ENCODE results near the gene ALG9.

ALG9 gene

DNA sequence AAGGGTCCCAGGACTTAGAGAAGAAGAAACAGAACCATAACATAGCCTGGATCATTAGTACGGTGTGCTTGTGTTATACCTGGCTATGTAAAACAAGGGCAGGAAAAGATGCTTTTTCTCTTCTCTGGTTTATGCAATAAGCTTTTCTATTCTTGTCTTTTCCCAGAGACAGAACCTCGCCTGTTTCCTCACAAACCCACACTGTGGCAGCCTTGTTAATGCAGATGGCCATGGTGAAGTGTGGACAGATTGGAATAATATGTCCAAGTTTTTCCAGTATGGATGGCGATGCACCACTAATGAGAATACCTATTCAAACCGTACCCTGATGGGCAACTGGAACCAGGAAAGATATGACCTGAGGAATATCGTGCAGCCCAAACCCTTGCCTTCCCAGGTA is 10.8 kb upstream of the ALG9 start:
- in situ Hi-C loops (cut with MboI; ENCODE audit: low pct_unique_long_range_greater_than_20kb, low sequenced_read_pairs, unreplicated experiment), result no loop called here
- TF ChIP-seq, protein P1, sequence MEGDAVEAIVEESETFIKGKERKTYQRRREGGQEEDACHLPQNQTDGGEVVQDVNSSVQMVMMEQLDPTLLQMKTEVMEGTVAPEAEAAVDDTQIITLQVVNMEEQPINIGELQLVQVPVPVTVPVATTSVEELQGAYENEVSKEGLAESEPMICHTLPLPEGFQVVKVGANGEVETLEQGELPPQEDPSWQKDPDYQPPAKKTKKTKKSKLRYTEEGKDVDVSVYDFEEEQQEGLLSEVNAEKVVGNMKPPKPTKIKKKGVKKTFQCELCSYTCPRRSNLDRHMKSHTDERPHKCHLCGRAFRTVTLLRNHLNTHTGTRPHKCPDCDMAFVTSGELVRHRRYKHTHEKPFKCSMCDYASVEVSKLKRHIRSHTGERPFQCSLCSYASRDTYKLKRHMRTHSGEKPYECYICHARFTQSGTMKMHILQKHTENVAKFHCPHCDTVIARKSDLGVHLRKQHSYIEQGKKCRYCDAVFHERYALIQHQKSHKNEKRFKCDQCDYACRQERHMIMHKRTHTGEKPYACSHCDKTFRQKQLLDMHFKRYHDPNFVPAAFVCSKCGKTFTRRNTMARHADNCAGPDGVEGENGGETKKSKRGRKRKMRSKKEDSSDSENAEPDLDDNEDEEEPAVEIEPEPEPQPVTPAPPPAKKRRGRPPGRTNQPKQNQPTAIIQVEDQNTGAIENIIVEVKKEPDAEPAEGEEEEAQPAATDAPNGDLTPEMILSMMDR (IDR thresholded peaks at IDR 0.05; ENCODE audit: extremely low read depth, insufficient read depth, missing control alignments), result no peak
- no peak for DNase-seq (ENCODE audit: low spot score)

DNA sequence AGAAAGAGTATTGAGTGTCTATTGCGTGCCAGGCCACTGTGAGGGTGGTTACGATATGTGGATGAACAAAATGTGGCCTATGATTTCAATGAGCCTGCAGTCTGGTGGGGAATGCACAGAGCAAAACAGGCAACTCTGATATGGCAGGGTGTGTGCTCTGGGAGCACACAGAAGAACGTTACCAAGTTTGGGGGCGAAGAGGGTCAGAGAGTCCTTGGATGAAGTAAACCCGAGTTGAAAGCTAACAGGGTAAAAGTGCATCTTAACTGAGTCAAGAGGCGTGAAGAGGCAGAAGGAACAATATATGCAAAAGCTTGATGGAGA is 8.2 kb upstream of the ALG9 start:
- in situ Hi-C loops (cut with MboI; ENCODE audit: low pct_unique_long_range_greater_than_20kb, low sequenced_read_pairs, unreplicated experiment), result no loop called here

DNA sequence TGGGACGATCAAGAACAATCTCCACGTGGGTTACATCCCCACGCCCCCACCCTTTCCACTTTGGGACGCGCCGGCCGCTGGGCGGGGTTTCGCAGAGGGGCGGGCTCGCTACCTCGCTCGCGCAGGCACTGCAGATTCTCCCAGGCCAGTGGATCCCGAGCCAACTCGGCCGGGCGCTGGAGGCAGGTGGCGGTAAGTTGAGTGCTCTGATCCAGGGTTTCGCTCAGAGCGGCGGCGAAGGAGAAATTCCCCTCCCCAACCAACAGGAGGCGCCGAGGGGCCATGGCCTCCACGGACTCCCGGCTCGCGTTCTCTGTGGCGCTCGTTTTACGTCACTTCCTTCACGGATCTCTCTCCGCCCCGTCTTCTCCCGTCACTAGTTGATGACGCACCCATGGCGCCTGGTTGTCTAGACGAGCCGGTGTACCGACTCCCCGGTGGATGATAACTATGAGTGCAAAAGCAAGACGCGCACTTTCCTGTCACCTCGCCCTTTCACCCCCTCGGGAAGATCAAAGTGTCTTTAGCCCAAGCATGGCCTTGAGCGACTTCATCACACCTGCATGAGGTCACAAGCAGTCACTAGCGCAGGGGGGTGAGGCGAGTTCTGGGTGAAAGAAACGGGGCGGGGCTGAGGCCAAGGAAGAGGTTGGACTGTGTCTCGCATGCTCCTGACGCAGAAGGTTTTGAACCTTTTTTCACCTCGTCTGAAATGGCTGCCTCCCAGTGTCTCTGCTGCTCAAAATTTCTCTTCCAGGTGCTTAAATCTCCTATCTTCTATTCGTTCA is 7.7 kb upstream of the ALG9 start, which contains the start of the genes CFAP68 and FDXACB1:
CFAP68 (plus strand) TSS at position 693 of the 788 bp plus-strand sequence; CDS start at position 713, 20 bp downstream.
FDXACB1 (minus strand) TSS at position 317 of the 788 bp plus-strand sequence; CDS start at position 284, 33 bp downstream.
- DNase-seq (ENCODE audit: low spot score), result peak; percentile 91
- in situ Hi-C loops (cut with MboI; ENCODE audit: low pct_unique_long_range_greater_than_20kb, low sequenced_read_pairs, unreplicated experiment), result no loop called here
- TF ChIP-seq, protein P1 (IDR thresholded peaks at IDR 0.05; ENCODE audit: extremely low read depth, insufficient read depth, missing control alignments), result peak; percentile 89

More for the DNA sequence above, 8.2 kb upstream of the ALG9 start:
- TF ChIP-seq, protein P1 (IDR thresholded peaks at IDR 0.05; ENCODE audit: extremely low read depth, insufficient read depth, missing control alignments), result no peak
- no peak for DNase-seq (ENCODE audit: low spot score)

DNA sequence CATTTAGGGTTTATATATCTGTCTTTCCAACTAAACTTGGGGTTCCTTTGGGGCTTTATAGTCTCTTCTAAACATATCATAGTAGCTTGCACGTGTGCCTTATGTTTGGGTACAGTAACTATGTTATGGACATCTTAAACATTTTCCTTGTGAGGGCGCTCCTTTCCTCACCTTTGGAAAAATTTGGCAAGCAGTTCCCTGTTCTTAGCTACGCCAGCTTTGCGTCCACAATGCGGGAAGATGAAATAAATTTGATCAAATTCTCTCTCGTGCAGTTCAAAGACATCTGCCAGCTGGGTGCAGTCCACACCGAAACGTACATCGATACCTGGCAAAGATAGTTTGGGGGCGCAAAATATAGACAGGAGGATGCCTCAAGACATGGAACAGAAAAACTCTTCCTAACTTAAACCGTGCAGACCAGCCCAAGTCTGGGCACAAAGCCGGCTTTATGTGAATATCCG is 7.0 kb upstream of the ALG9 start:
- in situ Hi-C loops (cut with MboI; ENCODE audit: low pct_unique_long_range_greater_than_20kb, low sequenced_read_pairs, unreplicated experiment), result no loop called here
- no peak for DNase-seq (ENCODE audit: low spot score)
- TF ChIP-seq, protein P1 (IDR thresholded peaks at IDR 0.05; ENCODE audit: extremely low read depth, insufficient read depth, missing control alignments), result no peak

DNA sequence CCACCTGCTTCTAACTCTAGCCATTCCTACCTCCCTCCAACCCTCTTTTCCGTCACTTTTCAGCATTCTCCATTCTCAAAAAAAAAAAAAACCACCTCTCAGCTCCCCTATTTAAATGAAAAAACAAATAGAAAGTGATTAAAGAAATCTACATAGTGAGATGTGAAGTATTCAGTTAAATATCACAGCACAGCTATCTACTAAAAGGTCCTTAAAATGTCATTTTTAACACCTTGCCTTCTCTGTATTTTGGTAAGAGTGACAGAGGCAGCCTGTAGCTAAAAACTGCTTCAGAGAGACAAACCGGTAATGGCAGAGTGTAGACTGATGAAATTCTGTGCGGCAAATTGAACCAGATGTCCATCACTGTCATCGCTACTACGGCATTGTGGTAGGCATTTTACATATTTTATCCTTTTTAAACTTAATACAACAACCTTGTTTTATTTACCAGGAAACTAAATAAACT is 346 bp upstream of the ALG9 start:
- in situ Hi-C loops (cut with MboI; ENCODE audit: low pct_unique_long_range_greater_than_20kb, low sequenced_read_pairs, unreplicated experiment), result no loop called here
- peak; percentile 12 for DNase-seq (ENCODE audit: low spot score)

DNA sequence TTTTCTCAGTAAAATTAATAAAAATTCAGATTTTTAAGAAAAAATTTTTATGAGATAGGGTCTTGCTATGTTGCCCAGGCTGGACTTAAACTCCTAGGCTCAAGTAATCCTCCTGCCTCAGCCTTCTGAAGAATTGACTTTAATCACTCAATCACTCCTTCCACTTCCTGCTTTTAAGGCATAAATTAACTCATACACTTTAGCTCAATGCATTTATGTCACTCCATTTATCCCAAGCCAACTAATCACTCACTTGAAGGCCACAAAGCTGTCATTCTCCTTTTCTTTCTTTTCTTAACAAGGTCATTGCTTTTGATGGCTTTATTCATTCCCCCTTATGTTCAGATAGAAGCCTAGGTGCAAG is 877 bp downstream of the ALG9 start:
- DNase-seq (ENCODE audit: low spot score), result no peak
- in situ Hi-C loops (cut with MboI; ENCODE audit: low pct_unique_long_range_greater_than_20kb, low sequenced_read_pairs, unreplicated experiment), result no loop called here
- TF ChIP-seq, protein P1 (IDR thresholded peaks at IDR 0.05; ENCODE audit: extremely low read depth, insufficient read depth, missing control alignments), result no peak

More for the DNA sequence above, 346 bp upstream of the ALG9 start:
- TF ChIP-seq, protein P1 (IDR thresholded peaks at IDR 0.05; ENCODE audit: extremely low read depth, insufficient read depth, missing control alignments), result no peak
